HG03439 (cell line): ENCODE data around the gene PRSS38.

ENCODE experiments used
- ATAC-seq: cut with Tn5 transposase; IDR thresholded peaks from one replicate; pipeline ENCODE4 v1.9.1; 2021; ENCODE audit warnings: mild to moderate bottlenecking, moderate library complexity; ENCODE audit not compliant: unreplicated experiment

The PRSS38 gene

DNA sequence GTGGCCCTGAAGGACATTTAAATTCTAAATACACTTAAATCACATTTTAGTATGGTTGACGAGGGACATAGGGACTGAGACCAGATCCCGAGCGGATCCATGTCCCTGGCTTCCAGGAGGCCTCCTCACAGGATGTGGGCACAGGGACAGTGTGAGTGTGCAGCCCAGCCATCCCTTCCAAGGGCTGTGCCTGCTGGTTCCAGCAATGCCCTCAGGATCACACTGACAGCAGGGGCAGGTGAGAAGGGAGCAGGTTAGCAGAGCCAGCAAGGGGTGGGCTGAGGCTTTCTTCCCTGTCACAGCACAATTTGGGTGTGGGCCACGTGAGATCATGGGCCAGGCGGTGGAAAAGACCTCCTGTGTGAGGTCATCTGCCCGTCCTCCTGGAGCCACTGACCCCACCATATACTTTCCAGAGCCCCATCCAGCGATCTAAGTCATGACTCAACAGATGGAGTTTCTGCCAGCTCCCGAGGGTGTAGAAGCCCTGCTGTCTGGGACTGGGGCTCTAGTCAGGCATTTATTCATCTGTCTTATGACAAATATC, 37.0 kb upstream of the PRSS38 start:
- ATAC-seq = no peak

DNA sequence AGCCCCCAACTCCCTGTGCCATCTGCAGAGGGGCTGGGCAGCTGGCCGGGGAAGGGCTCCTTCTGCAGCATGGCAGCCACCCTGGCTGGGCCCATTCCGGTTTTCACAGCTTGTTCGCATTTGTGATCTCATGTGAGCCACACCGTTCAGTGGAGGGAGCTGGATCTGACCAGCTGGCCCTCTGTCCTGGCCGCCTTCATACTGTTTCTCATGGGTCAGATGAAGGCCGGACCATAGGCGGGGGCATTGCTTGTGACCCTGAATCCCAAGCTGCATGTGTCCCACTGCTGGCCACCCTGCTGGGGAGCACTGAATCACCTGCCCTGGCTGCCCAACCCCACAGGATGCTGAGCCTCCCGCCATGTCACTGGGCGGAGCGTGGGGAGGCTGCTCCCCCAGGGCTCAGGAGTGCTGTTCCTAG, 36.4 kb upstream of the PRSS38 start:
- ATAC-seq = no peak

DNA sequence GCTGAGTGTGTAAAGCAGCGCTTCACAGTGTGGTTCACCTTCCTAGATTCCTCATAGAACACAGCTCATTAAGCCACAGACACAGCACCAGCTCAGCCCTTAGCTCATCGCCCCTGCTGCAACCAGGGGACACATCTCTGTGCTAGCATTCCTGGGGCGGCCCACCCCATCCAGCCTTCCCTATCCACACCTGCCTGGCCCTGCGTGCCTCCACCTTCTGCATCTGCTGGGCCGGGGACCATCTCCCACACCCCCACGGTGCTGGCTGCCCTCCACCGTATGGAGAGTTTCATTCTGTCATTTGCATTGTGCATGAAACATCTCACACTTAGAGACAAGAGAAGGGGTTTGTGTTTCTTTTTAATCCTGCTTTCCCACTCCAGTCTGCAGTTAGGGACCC, 35.8 kb upstream of the PRSS38 start:
- ATAC-seq = no peak

DNA sequence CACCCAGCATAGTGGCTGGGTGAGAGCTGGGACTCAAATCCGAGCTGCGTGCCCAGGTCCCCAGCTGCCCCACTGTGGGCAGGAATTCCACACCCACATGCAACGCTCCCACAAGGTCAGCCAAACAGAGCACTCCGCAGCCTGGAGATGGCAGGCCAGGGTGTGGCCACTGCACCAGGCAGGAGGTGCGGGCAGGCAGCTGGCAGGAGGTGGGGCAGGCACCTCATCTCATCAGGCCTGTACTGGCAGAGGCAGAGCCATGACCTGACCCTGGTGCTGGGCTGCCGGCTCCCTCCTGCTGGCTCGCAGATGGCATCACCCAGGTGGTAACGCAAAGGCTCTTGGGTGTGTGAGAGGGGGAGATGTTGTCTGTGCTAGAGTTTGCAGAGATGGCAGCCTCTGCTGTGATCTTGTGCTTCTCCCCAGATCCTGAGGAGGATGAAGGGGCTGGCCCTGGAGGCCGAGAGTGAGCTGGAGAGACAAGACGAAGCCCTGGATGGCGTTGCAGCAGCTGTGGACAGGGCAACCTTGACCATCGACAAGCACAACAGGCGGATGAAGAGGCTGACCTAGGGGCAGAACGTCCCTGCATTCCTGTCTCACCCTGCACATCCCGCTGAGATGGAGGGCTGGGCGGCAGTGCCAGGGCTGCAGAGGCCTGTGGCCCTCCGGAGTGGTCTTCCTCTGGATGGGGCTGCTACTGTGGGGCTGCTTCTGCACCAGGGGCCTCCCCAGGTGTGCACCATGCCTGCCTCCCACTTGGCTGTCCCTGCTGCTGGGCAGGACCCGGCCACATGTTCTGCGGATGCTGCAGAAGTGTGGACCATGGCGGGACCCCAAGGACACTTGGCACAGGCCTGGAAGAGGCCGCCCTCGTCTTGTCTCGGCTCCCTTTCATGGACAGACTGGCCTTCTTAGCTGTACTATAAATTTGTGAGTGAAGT, 35.1 kb upstream of the PRSS38 start:
- ATAC-seq = no peak

DNA sequence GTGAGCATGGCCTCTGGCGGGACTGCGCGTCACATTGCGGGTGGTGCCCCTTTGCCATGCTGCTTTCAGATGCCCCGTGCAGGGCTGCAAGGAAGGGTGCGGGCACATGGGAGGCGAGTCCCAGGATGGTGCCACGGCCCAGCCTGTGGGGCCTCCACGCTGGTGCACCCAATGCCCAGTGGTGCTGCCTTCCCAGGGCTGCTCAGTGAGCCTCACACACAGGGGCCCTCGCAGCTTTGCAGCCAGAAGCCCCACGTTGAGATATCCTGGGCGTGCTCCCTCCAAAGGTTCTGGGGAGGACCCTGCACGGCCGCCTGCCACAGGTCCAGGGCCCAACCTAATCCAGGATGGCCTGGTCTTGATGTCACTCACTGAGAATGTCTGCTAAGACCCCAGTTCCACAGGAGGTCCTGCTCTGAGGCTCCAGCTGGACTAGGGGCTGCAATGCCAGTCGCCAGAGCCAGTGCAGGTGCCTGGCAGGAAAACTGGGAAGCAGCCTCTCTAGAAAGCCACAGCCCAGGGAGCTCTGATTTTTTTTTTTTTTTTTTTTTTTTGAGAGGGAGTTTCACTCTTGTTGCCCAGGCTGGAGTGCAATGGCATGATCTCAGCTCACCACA, 34.1 kb upstream of the PRSS38 start:
- no peak for ATAC-seq

DNA sequence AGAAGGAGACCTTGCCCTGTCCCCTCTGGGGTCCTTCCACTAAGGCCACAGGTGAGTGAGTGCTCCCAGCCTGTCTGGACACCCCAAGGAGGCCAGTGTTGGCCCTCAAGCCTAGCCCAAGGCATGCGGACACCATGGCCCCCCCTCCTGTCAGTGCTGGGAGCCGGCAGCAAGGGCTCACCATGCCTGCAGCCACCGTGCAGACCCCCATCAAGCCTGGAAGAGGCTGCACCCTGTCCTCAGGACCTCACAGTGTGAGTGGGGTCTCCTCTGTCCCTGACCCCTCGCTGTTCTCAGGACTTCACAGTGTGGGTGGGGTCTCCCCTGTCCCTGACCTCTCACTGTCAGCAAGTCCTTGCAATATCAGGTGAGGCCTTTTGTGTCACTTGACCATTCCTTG, 33.2 kb upstream of the PRSS38 start:
- no peak for ATAC-seq

DNA sequence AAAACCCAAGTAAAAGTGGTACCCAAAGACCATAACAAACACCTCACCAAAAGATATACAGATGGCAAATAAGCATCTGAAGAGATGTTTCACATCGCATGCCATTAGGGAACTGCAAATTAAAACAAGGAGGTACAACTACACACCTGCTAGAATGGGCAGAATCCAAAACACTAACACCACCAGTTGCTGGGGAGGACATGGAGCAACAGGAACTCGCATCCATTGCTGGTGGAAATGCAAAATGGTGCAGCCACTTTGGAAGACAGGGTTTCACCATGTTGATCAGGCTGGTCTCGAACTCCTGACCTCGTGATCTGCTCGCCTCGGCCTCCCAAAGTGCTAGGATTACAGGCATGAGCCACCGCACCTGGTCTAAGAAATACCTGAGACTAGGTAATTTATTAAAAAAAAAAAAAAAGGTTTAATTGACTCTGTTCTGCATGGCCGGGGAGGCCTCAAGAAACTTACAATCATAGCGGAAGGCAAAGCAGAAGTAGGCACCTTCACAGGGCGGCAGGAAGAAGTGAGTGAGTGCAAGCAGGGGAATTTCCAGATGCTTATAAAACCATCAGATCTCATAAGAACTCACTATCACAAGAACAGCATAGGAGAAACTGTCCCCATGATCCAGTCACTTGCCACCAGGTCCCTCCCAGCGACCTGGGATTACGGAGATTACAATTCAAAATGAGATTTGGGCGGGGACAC, 30.2 kb upstream of the PRSS38 start:
- no peak for ATAC-seq

DNA sequence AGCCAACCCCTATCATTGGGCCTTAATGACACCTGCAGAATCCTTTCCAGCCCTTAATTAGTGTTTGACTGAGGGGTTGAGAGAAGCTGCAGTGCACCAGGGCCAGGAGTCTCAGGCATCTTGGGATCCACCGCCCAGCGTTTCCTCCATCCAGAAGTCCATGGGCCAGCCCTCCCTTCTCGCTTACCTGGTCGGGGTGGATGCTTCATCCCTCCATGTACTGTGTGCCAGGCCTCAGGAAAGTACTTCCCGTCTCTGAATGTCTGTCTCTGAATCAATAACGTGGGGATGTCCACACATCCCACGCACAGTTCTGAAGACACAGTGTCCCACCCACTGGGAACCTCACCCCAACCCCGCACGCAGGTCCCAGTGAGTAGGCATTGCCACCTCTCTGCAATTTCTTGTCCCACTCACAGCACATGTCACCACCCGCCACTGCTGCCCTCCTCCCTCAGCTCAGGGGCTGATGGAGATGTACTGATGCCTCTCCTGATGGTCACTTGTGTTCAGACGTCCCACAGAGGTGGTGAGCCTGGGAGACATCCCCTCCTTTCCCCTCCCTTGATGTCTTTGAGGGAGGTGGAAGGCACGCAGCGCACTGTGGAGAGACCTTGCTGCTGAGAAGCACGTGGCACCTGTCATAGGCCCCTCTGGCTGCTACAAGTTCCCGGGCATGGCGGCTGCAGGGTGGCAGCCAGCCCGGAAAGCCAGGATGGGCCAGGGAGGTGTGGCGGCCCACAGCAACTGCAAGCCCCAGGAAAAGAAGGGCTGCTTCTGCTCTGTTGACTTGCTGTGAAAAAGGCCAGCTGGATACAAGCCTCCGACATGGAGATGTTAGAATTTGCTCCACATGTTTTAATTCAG, 29.4 kb upstream of the PRSS38 start:
- ATAC-seq = no peak

DNA sequence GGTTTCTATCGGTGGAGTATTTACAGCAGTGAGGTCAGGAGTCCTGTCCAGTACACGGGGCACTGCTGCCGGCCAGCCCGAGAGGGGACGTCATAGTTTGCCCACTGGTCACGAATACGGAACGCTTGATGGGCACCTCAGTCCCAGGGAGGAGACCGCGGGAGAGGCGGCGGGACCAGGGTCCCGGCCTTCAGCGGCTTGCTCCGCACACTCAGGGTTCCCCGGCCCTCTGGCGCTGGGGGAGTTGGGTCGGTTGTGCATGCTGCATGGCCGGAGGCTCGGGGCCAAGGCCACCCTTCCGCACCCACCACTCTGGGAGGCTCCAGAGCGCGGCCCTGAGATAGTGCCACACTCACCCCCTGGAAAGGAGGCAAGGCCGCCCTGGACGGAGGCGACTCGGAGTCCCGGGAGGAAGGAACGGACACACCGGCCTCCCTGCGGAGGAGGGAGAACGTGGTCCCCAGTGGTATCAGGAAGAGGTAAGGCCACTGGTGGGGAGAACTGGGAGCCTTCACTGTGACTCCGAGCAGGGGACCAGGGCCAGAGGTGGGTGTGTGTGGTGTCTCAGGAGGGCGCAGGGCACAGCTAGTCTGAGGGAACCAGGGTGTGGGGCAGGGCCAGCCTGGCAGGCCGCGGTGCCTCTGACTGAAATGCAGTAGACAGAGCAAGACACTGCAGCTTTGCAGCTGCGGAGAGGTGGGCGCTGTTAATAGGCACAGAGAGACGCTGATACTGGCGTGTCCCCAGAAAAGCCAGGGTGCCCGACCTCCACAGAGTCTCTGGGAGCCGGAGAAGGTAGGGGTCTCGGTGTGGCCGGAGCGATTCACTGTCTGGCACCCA, 28.6 kb upstream of the PRSS38 start:
- no peak for ATAC-seq

DNA sequence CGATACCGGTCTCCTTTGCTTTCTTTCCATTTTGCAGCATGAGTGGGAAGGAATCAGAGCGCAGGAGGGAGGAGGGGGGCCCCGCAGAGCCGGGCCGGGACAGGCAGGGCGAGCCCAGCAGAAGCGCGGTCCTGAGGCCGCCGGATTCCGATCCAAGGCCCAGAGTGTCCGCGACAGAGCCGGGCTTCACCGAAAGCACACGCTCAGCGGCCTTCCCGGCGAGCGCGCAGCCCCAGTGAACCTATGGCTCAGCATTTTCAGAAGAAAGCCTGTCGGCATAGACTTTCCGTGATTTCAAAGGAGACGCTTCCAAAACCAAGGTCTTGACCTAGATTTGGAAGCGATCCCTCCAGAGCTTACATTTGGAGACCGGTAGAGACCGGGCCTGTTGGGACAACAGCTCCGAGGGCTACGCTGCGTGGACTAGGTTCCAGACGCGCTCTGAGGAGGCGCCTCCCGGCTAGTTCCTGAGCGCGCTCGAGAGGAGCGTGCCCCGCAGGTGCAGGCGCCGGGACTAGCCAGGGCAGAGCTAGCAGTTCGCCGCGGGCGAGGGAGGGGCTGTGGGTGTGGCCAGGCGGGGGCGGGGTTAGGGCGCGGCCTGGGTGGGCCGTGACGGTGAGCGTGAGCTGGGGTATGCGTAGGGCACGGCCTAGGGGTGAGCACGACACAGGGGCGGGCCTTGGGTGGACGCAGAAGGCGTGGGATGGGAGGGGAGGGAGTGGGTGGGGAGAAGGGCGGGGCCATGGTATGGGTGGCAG, 27.8 kb upstream of the PRSS38 start:
- peak; percentile 90 for ATAC-seq

DNA sequence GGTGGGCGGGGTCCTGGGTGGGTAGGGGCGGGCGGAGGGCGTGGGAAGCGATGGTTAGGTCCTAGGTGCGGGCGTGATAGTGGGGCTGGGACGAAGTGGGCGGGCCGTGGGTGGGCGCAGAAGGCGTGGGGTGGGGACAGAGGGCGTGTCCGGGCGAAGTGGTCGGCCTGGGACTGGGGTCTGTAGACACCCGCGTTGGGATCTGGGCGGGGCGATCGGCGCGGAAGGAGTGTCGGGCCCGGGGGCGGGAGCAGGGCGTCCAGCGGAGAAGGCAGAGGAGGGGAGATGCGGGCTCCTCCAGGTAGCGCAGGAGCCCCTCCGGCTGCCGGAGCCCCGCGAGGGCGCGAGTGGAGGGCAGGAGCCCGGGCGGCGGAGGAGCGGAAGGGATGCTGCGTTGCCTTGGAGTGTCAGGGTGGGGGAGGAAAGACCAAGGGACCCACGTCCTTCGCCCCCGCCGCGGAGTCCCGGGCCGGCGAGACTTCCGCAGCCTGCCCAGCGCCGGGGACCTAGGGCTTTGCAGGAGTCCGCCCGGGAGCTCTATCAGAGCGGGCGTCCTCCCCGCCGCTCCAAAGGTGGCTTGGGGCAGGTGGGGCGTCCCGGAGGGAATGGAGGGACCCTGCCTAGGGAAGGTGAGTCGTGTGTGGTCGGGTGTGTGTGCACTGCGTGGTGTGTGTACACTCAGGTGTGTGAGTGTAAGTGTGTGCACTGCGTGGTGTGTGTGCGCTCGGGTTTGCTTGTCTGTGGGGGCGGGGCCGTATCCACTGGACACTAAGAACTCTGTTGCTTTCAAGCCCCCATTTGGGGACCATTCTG, 27.0 kb upstream of the PRSS38 start:
- peak; percentile 59 for ATAC-seq

DNA sequence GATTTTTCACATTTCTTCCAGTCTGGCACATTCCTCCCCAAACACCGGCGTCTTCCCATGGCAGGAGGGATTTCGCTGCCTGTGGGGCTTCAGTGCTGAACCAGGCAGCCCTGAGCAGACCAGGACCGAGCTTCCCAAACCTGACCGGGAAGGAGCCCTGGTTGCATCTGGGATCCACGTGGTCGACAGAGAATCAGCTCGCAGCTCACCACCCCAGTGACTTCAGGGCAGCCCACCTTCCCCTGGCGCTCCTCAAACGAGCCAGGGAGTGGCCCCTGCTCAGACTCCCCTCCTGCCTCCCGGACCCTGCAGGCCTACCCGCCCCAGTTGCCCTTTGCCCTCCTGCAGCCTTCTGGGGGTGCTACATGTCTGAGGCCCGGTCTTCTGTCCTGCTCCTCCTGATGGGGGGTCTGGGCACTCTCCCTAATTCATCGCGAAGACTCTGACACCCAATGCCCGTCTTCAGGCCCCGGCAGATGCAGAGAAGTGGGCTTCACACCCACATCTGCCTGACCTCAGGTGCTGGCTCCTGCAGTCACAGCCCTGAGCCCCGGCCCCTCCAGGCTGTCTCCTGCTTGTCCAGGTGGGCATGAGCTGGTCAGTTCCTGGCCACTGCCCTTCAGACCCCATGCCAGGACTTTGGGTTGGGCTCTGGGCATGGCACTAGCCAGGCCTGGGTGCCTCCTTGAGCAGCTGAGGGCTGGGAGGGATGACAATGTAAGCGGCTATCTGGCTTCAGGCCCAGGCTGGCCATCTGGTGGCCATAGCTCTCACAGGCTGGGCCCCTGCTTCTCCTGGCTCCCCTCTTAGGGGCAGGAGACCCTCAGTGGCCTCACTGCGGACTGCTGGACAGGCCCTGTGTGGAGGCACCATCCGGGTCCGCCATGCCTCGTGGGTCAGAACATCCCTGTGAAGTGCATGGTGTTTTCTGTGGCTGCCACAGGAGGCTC, 26.1 kb upstream of the PRSS38 start:
- ATAC-seq = no peak

DNA sequence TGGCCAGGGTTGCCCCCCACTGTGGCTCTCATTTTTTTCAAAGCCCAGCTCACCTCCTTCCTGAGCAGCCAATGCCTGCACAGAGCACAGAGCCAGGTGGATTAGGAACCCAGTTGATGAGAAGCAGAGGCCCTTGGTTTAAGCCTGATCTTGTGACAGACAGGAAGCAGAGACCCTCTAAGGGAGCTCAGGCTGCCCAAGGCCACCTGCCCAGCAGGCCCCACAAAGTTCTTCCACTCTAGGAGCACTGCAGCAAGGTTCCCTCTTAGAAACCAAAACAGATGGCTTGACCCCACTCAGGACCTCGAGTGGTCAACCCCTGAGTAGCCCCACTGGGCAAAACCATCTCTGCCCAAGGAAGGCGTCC, 25.5 kb upstream of the PRSS38 start:
- no peak for ATAC-seq

DNA sequence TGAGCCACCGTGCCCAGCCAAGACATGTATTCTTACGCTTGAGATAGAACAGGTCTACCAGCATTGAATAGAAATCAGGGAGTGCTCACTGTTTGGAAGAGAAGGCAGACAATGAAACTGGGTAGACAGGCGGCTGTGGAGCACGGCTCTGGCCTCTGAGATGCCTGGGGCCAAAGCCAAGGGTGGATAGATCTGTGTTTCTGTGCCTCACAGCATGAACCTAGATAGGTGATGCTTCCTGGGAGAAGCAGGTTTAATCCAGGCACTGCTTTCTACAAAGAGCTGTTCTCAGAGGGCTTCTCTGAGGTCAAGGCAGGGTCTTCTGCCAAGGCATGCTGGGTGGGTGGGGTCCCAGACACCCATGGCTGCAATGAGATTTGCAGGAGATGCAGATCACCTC, 24.6 kb upstream of the PRSS38 start:
- no peak for ATAC-seq

DNA sequence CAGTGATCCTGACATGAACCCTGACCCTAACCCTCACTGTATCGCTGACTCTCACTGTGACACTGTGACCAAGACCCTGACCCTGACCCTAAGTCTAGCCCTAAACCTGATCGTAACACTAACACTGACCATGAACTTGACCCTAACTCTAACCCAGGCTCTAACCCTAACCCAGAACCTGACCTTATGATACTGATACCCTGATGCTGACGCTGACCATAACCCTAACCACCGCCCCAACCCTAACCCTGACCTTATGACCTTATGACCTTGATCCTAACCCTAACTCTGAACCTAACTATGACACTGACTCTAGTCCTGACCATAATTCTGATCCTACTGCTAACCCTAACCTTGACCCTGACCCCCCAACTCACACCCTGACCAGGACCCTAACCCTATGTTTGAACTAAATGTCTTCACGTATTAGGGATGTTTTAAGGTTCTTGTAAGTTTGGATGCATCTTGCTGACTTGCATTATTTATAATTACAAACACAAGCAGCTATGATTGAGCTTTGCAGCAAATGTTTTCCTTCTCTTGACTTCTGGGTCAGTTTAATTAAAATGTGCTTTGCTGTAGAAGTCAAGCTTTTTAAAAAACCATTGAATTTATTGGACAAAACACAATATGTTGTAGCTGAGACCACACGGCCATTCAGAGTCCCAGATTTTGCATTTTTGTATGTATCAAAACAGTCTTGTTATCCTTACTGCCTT, 23.9 kb upstream of the PRSS38 start:
- ATAC-seq = no peak
